Measurements from ENCODE around the gene LRRC4C. TPM values are rescaled to one million over a fixed set of nuclear protein-coding genes. Genes with fewer than 3 reads are reported as not detected.

Gene LRRC4C
- total RNA-seq, 4 donors from 2014 or later: 1.5 to 2.8 (median 1.7) TPM

GRCh38 chr11:40132912-40133311 lies 1326.5 kb downstream of the LRRC4C start:
- WGBS, 2 donors (ENCODE audit: low coverage in 1 of 2): 62 to 75% methylated on average over 3 of the region's 3 CpGs
- no peak for ATAC-seq
- Histone ChIP-seq H3K4me1 (no peaks in the 10 kb centered on the region), H3K27me3 (no peaks in the 10 kb centered on the region), H3K36me3 (no peaks in the 10 kb centered on the region), H3K4me3 (no peak overlapping the region), H3K9me3 (no peaks in the 10 kb centered on the region), H3K27ac (no peak overlapping the region)
- TF ChIP-seq EP300 (IDR thresholded peaks at IDR 0.05): no peak
- TF ChIP-seq POLR2AphosphoS5 (IDR thresholded peaks at IDR 0.05): no peak

GRCh38 chr11:40130427-40130826 lies 1329.0 kb downstream of the LRRC4C start:
- H3K4me3 ChIP-seq: no peak overlapping the region
- TF ChIP-seq CTCF (IDR thresholded peaks at IDR 0.05) (no peak), POLR2AphosphoS5 (IDR thresholded peaks at IDR 0.05) (no peak), EP300 (IDR thresholded peaks at IDR 0.05) (no peak), POLR2A (IDR thresholded peaks at IDR 0.05) (no peak)
- no peaks in the 10 kb centered on the region for H3K27me3 ChIP-seq
- H3K27ac ChIP-seq: no peak overlapping the region
- no peaks in the 10 kb centered on the region for H3K9me3 ChIP-seq
- WGBS, 2 donors (ENCODE audit: low coverage in 1 of 2): 88 to 100% methylated on average over 1 of the region's 1 CpG
- H3K4me1 ChIP-seq: no peaks in the 10 kb centered on the region
- H3K36me3 ChIP-seq: no peaks in the 10 kb centered on the region
- no peak for ATAC-seq

GRCh38 chr11:40129266-40129665 lies 1330.2 kb downstream of the LRRC4C start:
- Histone ChIP-seq H3K27ac (no peak overlapping the region), H3K27me3 (no peaks in the 10 kb centered on the region), H3K9me3 (peaks cover 0 to 1% (median 0%) of the 10 kb centered on the region in 3 donors), H3K4me1 (no peaks in the 10 kb centered on the region), H3K36me3 (no peaks in the 10 kb centered on the region), H3K4me3 (no peak overlapping the region)
- no peak for TF ChIP-seq CTCF (IDR thresholded peaks at IDR 0.05)
- TF ChIP-seq POLR2AphosphoS5 (IDR thresholded peaks at IDR 0.05): no peak
- no peak for TF ChIP-seq POLR2A (IDR thresholded peaks at IDR 0.05)
- no peak for TF ChIP-seq EP300 (IDR thresholded peaks at IDR 0.05)
- WGBS, 2 donors (ENCODE audit: low coverage in 1 of 2): 0% methylated on average over 1 of the region's 1 CpG
- no peak for ATAC-seq

- ATAC-seq: no peak
- TF ChIP-seq POLR2A (IDR thresholded peaks at IDR 0.05): no peak
- no peaks in the 10 kb centered on the region for H3K4me1 ChIP-seq
- no peaks in the 10 kb centered on the region for H3K36me3 ChIP-seq
- H3K4me3 ChIP-seq: no peak overlapping the region
- 47% methylated on average over 1 of the region's 1 CpG for WGBS, 2 donors (ENCODE audit: low coverage in 1 of 2)
- H3K27me3 ChIP-seq: no peaks in the 10 kb centered on the region
- H3K9me3 ChIP-seq: peaks cover 0 to 13% (median 0%) of the 10 kb centered on the region in 3 donors
- no peak overlapping the region for H3K27ac ChIP-seq
Observed at GRCh38 chr11:40125054-40125453, 1334.4 kb downstream of the LRRC4C start.

- no peak overlapping the region for H3K4me3 ChIP-seq
- 70 to 75% methylated on average over 1 of the region's 1 CpG for WGBS, 2 donors (ENCODE audit: low coverage in 1 of 2)
- TF ChIP-seq POLR2A (IDR thresholded peaks at IDR 0.05): no peak
- no peak for TF ChIP-seq CTCF (IDR thresholded peaks at IDR 0.05)
- no peak for TF ChIP-seq POLR2AphosphoS5 (IDR thresholded peaks at IDR 0.05)
- TF ChIP-seq EP300 (IDR thresholded peaks at IDR 0.05): no peak
- peaks cover 0 to 13% (median 0%) of the 10 kb centered on the region in 3 donors for H3K9me3 ChIP-seq
- H3K36me3 ChIP-seq: peaks cover 0 to 6% of the 10 kb centered on the region in 2 donors
- ATAC-seq: no peak
- H3K27ac ChIP-seq: no peak overlapping the region
- no peaks in the 10 kb centered on the region for H3K4me1 ChIP-seq
- H3K27me3 ChIP-seq: no peaks in the 10 kb centered on the region
Observed at GRCh38 chr11:40119661-40120060, 1339.8 kb downstream of the LRRC4C start.

GRCh38 chr11:40118780-40119179 lies 1340.7 kb downstream of the LRRC4C start:
- 59 to 62% methylated on average over 2 of the region's 2 CpGs for WGBS, 2 donors (ENCODE audit: low coverage in 1 of 2)
- H3K27ac ChIP-seq: no peak overlapping the region

More at GRCh38 chr11:40118780-40119179, 1340.7 kb downstream of the LRRC4C start:
- Histone ChIP-seq H3K36me3 (peaks cover 0 to 6% of the 10 kb centered on the region in 2 donors), H3K4me1 (no peaks in the 10 kb centered on the region), H3K4me3 (no peak overlapping the region), H3K9me3 (peaks cover 0 to 7% (median 0%) of the 10 kb centered on the region in 3 donors), H3K27me3 (no peaks in the 10 kb centered on the region)
- TF ChIP-seq POLR2A (IDR thresholded peaks at IDR 0.05): no peak
- no peak for TF ChIP-seq CTCF (IDR thresholded peaks at IDR 0.05)
- no peak for TF ChIP-seq POLR2AphosphoS5 (IDR thresholded peaks at IDR 0.05)
- TF ChIP-seq EP300 (IDR thresholded peaks at IDR 0.05): no peak
- no peak for ATAC-seq

Data from gastroesophageal sphincter (tissue), 4 donors.